Gastrocnemius medialis (tissue), 4 donors: ENCODE data around the gene TSC2.

Experiments used
- CTCF ChIP-seq, 5 experiments: fragments of 450-650 bp in 3 of 5; fragments of 200-600 bp in 2 of 5; sonication (generic) in 2 of 5; IDR thresholded peaks in 4 of 5; conservative IDR thresholded peaks in 1 of 5; 1 replicate in 4 of 5; 2 replicates in 1 of 5; pipeline ENCODE4 v1.5.1; 2016 to 2019; ENCODE audit warnings: antibody characterized with exemption in 5 of 5, mild to moderate bottlenecking in 3 of 5, moderate library complexity in 3 of 5
- POLR2A ChIP-seq, 2 donors: fragments of 450-650 bp; IDR thresholded peaks; one replicate each; pipeline ENCODE4 v1.6.1; 2017; ENCODE audit warnings: antibody characterized with exemption in 2 of 2, mild to moderate bottlenecking in 2 of 2, moderate library complexity in 2 of 2

GRCh38 chr16:2082171-2082982, 34.6 kb downstream of the TSC2 start:
- TF ChIP-seq CTCF (IDR thresholded peaks at IDR 0.05 in 4 of 5, conservative IDR thresholded peaks at IDR 0.05 in 1 of 5) (no peak), POLR2A (IDR thresholded peaks at IDR 0.05) (no peak)
